NOMO-1 (cell line): Measurements from ENCODE around the gene PPP6C.
"Not testable (repeated sequence)": the region's sequence is repeated elsewhere in the genome, so short reads cannot be mapped to it uniquely, and the experiment has no call there.

ENCODE experiments used
- DNase-seq, 2 experiments: peaks; one replicate each; lab custom pipeline; 2025; ENCODE audit not compliant: unreplicated experiment in 2 of 2; lab: John Stamatoyannopoulos, UW

PPP6C gene

DNA sequence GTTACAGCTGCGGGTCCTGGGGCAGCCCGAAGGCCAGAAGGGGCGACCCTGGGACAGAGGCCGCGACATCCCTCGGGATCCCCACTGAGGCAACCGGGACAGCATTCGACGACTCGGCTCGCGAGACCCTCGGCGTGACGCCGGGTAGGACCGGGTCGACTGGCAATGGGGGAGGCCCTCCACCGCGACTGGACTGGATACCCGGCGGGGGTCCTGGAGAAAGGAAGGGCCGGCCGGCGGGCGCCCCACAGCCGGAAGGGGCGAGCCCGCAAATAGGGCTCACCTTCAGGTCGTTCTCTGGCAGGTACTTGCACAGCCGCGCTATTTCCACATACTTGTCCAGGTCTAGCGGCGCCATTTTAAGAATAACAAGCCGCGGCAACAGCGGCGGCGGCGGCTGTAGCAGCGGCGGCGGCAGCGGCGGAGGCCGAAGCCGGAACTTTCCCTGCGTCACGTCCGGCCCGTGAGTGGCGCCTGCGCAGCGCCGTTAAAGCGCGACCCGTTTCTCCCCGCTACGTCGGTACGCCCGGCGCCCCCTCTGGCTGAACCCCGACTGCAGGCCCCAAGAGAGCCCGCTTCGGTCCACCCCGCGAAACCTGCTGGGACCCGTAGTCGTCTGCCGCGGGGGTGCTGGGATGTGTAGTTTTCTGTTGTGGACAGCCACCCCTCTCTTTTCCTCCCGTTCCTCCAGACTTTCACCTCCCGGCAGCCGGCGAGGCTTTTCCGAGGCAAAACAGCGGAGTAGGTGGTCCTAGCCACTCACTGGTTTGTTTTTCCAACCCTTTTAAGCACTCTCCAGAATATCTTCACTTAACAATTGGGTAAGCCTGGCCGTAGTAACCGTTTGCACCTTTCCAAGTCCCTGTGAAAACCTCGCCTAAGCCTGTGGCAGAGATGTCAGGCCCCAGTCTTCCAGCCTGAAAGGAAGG, at the start of gene PPP6C:
TSS of gene PPP6C (minus strand) at position 443 of the 929 bp plus-strand sequence. CDS start at position 358, 85 bp downstream.
- peak; percentile 96 to 97 for DNase-seq

DNA sequence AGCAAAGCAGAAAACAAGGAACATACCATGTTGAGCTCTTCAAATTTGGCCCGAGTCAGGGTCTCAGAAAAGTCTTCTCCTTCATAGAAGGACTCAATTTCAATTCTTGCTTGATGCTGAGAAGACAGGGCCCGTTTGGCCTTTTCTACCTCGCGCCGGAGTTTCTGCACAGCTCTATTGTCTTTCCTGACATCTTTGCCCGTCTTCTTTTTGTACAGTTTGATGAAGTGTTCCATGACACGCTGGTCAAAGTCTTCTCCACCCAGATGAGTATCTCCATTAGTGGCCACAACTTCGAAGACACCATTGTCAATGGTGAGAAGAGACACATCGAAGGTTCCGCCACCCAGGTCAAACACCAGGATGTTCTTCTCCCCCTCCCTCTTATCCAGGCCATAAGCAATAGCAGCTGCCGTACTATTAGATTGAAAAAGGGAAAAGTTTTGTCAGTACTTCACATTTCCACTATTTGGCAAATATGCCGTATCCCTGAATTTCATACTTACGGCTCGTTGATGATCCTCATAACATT, 49.4 kb upstream of the PPP6C start:
- no peak for DNase-seq

GRCh38 chr9:125238127-125238914, 48.7 kb upstream of the PPP6C start:
- no peak for DNase-seq

DNA sequence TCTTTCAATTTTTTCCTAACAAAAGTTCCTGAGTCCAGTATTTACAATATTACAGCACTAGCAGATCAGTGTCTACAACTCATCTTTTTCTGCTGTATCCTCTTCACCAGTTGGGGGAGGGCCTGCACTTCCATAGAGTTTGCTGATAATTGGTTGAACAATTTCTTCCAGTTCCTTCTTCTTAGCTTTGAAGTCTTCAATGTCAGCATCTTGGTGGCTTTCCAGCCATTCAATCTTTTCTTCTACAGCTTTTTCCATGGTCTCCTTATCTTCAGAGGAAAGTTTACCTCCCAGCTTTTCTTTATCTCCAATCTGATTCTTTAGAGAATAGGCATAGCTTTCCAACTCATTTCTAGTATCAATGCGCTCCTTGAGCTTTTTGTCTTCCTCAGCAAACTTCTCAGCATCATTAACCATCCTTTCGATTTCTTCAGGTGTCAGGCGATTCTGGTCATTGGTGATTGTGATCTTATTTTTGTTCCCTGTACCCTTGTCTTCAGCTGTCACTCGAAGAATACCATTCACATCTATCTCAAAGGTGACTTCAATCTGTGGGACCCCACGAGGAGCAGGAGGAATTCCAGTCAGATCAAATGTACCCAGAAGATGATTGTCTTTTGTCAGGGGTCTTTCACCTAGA, 47.0 kb upstream of the PPP6C start:
- not testable (repeated sequence) for DNase-seq

DNA sequence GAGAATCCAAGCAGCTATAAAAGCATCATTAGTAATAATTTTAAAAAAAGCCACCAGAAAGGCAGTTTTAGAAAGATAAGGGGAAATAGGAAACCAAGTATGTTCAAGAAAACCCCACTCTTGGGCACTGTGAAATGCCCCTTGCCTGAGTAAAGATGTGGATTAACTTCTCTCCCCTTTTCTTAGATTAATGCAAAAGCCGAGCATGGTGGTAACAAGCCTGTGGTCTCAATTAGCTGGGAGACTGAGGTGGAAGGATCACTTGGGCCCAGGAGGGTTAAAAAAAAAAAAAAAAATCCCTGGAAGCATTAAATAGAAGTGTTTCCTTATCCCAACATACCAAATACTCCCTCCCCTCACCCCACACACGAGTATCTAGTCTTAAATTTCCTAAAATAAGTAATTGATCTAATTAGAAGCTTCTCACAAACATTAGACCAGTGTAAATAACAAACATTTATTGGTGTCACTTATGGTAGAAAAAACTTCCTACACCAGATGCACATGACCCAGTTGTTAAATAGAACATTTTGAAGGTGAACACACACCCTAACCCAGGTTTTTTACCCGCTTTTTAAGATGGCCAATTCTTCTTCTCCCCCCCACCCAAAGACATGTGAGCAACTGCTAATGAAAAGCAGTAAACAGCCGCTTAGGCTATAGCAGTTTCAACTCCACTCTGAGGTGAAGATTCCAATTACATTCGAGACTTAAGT, 46.4 kb upstream of the PPP6C start:
- DNase-seq = no peak

GRCh38 chr9:125234099-125234498, 44.5 kb upstream of the PPP6C start:
- DNase-seq = not testable (repeated sequence)

DNA sequence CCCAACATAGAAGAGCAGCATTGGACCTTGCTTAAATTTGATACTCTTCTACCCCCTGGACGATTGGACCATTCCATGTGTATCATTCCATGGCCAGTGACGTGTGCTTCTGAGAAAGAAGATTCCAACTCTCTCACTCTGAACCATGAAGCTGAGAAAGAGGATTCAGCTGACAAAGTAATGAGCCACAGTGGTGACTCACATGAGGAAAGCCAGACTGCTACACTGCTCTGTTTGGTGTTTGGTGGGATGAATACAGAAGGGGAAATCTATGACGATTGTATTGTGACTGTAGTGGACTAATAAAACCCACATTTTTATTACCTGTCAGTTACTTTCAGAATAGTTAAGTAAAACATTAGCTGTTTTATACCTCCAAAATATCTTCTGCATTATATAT, 44.1 kb upstream of the PPP6C start:
- DNase-seq = no peak

GRCh38 chr9:125227761-125228160, 38.2 kb upstream of the PPP6C start:
- DNase-seq = no peak

DNA sequence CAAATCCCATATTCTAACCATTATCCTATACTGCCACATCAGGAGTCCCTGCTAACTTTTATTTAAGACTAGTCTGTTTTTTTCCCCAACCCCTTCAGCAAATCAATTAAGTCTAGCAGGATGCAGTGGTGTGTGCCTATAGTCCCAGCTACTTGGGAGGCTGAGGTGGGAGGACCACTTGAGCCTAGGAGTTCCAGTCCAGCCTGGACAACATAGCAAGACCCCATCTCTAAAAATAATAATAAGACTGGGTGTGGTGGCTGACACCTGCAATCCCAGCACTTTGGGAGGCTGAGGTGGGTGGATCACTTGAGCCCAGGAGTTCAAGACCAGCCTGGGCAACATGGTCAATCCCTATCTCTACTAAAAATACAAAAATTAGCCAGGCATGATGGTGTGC, 35.3 kb upstream of the PPP6C start:
- DNase-seq = not testable (repeated sequence)

DNA sequence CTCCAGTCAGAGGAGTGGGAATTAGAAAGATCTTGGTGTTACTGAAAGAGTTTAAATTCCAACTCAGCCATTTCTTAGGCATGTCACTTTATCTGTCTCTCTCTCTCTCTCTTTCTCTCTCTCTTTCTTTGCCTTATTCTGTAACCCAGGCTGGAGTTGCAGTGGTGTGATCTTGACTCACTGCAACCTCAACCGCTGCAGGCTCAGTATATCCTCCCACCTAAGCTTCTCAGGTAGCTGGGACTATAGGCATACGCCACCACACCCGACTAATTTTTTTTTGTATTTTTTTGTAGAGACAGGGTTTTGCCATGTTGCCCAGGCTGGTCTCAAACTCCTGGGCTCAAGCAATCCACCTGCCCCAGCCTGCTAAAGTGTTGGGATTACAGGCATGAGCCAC, 29.0 kb upstream of the PPP6C start:
- no peak for DNase-seq

- no peak for DNase-seq
Observed at GRCh38 chr9:125214186-125214585, 24.6 kb upstream of the PPP6C start.

DNA sequence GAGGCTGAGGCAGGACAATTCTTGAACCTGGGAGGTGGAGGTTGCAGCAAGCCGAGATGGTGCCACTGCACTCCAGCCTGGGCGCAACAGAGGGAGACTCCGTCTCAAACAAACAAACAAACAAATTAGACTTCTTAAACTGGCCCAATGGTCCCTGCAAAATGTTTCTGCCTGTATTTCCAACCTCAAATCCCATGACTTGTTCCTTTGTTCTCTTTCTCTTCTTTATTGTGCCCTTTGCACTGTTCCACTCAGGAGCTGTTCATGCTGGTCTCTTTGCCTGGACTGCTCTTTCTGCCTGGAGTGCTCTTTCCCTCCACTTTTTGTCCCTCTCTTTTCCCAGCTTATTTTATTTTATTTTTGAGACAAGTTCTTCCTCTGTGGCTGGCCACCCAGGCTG, 14.9 kb upstream of the PPP6C start:
- no peak for DNase-seq

GRCh38 chr9:125202846-125203618, 13.4 kb upstream of the PPP6C start:
- no peak for DNase-seq

- peak; percentile 92 to 94 for DNase-seq
Observed at GRCh38 chr9:125200216-125201047, 10.8 kb upstream of the PPP6C start, which contains the start of gene RABEPK. RABEPK (plus strand) TSS chr9:125200542; CDS start chr9:125203014, 2,472 bp downstream.

DNA sequence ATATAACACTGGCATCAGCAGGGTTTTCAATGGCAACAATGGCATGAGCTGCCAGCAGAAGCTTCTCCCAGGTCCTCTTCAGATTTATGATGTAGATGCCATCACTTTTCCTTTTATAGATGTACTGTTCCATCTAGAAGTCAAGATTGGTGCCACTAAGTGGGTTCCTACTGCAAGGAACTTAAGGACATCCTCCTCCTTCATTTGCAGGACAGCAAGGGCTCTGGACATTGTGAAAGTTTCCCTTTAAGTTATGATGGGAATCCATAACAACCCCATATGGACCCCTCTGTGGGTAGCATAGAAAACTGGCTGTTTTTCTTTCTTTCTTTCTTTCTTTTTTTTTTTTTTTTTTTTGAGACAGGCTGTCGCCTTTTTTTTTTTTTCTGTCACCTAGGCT, 6.0 kb upstream of the PPP6C start:
- not testable (repeated sequence) for DNase-seq

DNA sequence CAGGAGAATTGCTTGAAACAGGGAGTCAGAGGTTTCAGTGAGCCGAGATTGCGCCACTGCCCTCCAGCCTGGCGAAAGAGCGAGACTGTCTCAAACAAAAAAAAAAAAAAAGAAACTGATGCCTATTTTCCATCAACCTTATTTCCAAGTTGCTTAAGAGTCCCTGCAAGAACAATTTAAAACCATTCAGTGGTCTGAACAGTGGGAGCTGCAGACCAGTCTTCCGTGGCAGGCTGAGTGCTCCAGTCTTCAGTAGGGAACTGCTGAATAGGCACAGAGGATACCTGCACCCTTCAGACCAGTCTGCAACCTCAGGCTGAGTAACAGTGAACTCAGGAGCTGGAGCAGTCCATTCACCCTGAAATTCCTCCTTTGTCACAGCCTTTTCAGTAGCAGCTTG, 4.9 kb upstream of the PPP6C start:
- peak in 1 of 2 experiments; percentile 3 for DNase-seq

DNA sequence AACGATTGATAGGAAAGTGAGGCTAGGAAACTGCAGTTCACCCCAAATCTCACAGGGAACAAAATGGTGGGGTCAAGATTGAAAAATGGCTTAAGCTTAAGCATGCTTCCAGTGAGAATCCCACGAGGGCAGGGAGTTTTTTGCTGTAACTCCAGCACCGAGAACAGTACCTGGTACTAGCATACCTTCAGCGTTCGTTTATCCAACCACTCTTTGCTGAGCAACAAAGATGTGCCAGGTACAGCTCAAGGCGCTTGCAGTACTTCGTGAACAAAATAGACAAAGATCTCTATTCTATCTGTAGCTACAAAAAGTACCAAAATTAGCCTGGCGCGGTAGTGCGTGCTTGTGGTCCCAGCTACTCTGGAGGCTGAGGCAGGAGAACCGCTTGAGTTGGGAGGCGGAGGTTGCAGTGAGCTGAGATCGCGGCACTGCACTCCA, 778 bp upstream of the PPP6C start:
- no peak for DNase-seq

- peak; percentile 6 to 21 for DNase-seq
Observed at GRCh38 chr9:125189011-125189360, 617 bp downstream of the PPP6C start.

GRCh38 chr9:125183561-125183960, 6.0 kb downstream of the PPP6C start:
- no peak for DNase-seq
